A549 (cell line): ENCODE measurements around the gene TREX2. TPM values are rescaled to one million over a fixed set of nuclear protein-coding genes. Genes with fewer than 3 reads are reported as not detected.

Experiments
- ATAC-seq, 2 experiments: fragments of 200-7000 bp in 1 of 2; fragments of >200 bp in 1 of 2; cut with Nextera tagmentation in 1 of 2; cut with Tn5 transposase in 1 of 2; 3 replicates each; pipeline versions ENCODE4 v1.8.0 to v1.9.1; 2018 to 2020; ENCODE audit warnings: mild to moderate bottlenecking in 1 of 2, moderate library complexity in 1 of 2
- CTCF ChIA-PET: fragments of 300-600 bp; sonication (Branson Sonifier 250); formaldehyde crosslinking; extraction: SDS; loops from one replicate; lab custom pipeline; 2021; ENCODE audit warnings: antibody characterized with exemption, inconsistent platforms; lab: Yijun Ruan, JAX
- POLR2A ChIA-PET: fragments of 350-600 bp; formaldehyde crosslinking; extraction: SDS; loops from one replicate; lab custom pipeline; 2021; ENCODE audit warnings: antibody characterized with exemption, inconsistent platforms; lab: Yijun Ruan, JAX
- DNase-seq, 2 experiments: peaks; one replicate each; pipeline versions ENCODE4 v3.0.0 to v3.0.0-alpha.2; 2011 to 2016; ENCODE audit warnings: low read depth in 1 of 2, low spot score in 1 of 2
- FAIRE-seq: peaks from 2 replicates; lab custom pipeline; 2011; peaks lifted over from hg19 to GRCh38; lab: Jason Lieb, UNC
- H3K27ac ChIP-seq, 2 experiments: fragments of >200 bp; sonication (Bioruptor Twin); formaldehyde crosslinking; 3 replicates each; pipeline ENCODE4 v1.5.1; 2016 to 2017
- H3K4me1 ChIP-seq: fragments of >200 bp; sonication (Bioruptor Twin); formaldehyde crosslinking; 3 replicates; pipeline ENCODE4 v1.6.1; 2016
- H3K4me2 ChIP-seq: fragments of >200 bp; sonication (Bioruptor Twin); formaldehyde crosslinking; 3 replicates; pipeline ENCODE4 v1.6.1; 2016
- H3K4me3 ChIP-seq: fragments of >200 bp; sonication (Bioruptor Twin); formaldehyde crosslinking; 3 replicates; pipeline ENCODE4 v1.5.1; 2016
- H3K9me3 ChIP-seq: fragments of >200 bp; sonication (Bioruptor Twin); formaldehyde crosslinking; 3 replicates; pipeline ENCODE4 v1.6.1; 2016
- CBX2 ChIP-seq: fragments of 200-600 bp; sonication (generic); IDR thresholded peaks from 2 replicates; pipeline ENCODE4 v1.6.1; 2016; ENCODE audit warnings: low read depth, mild to moderate bottlenecking, borderline replicate concordance
- CEBPB ChIP-seq, 2 experiments: fragments of >200 bp in 1 of 2; sonication (Bioruptor Twin) in 1 of 2; formaldehyde crosslinking in 1 of 2; IDR thresholded peaks; 2 replicates each; pipeline ENCODE4 v1.6.1; 2012 to 2016
- CHD2 ChIP-seq: fragments of 150-350 bp; IDR thresholded peaks from 2 replicates; pipeline ENCODE4 v1.6.1; 2014; ENCODE audit warnings: low read length; ENCODE audit not compliant: partially characterized antibody
- GATA3 ChIP-seq: IDR thresholded peaks from 2 replicates; pipeline ENCODE4 v1.6.1; 2012; ENCODE audit warnings: borderline replicate concordance
- HEYL ChIP-seq: fragments of 250-450 bp; sonication (Bioruptor Pico); IDR thresholded peaks from 2 replicates; pipeline ENCODE4 v1.8.0; 2021; ENCODE audit warnings: mild to moderate bottlenecking, moderate library complexity
- HOXB13 ChIP-seq: fragments of 250-450 bp; sonication (Bioruptor Pico); IDR thresholded peaks from 2 replicates; pipeline ENCODE4 v1.5.0; 2020; ENCODE audit warnings: low read depth, mild to moderate bottlenecking, moderate library complexity
- HOXB5 ChIP-seq: fragments of 250-450 bp; sonication (Bioruptor Pico); IDR thresholded peaks from 2 replicates; pipeline ENCODE4 v1.5.0; 2020; ENCODE audit warnings: mild to moderate bottlenecking, moderate library complexity
- JUNB ChIP-seq: fragments of >200 bp; sonication (Bioruptor Twin); formaldehyde crosslinking; IDR thresholded peaks from 2 replicates; pipeline ENCODE4 v1.6.1; 2016
- KDM5A ChIP-seq: fragments of 200-600 bp; sonication (generic); IDR thresholded peaks from 2 replicates; pipeline ENCODE4 v1.6.1; 2016; ENCODE audit warnings: antibody characterized with exemption, mild to moderate bottlenecking
- NR3C1 ChIP-seq: fragments of >200 bp; sonication (Bioruptor Twin); formaldehyde crosslinking; IDR thresholded peaks from 3 replicates; pipeline ENCODE4 v1.6.1; 2017
- POLR2AphosphoS2 ChIP-seq: conservative IDR thresholded peaks from 2 replicates; pipeline ENCODE4 v1.6.1; 2012; ENCODE audit warnings: low read length, improper control_type of control experiment, inconsistent platforms
- RAD21 ChIP-seq, 2 experiments: fragments of >200 bp in 1 of 2; sonication (Bioruptor Twin) in 1 of 2; formaldehyde crosslinking in 1 of 2; IDR thresholded peaks in 1 of 2; conservative IDR thresholded peaks in 1 of 2; 2 replicates in 1 of 2; 3 replicates in 1 of 2; pipeline ENCODE4 v1.6.1; 2012 to 2018; ENCODE audit warnings: inconsistent platforms in 1 of 2
- RCOR1 ChIP-seq: fragments of 150-350 bp; IDR thresholded peaks from 2 replicates; pipeline ENCODE4 v1.6.1; 2014; ENCODE audit warnings: antibody characterized with exemption, low read length, low read depth
- RNF2 ChIP-seq: fragments of 200-600 bp; sonication (generic); IDR thresholded peaks from 2 replicates; pipeline ENCODE4 v1.6.1; 2016; ENCODE audit warnings: low read depth, mild to moderate bottlenecking, antibody characterized with exemption, moderate library complexity, borderline replicate concordance
- SMC3 ChIP-seq: fragments of >200 bp; sonication (Bioruptor Twin); formaldehyde crosslinking; IDR thresholded peaks from 3 replicates; pipeline ENCODE4 v1.6.1; 2018; ENCODE audit warnings: inconsistent platforms
- ZC3H11A ChIP-seq: fragments of 450-650 bp; IDR thresholded peaks from 2 replicates; pipeline ENCODE4 v1.6.1; 2014; ENCODE audit warnings: antibody characterized with exemption, mild to moderate bottlenecking
- WGBS: methylation state at CpG from one replicate; pipeline ENCODE4 v1.1.6; 2017; ENCODE audit errors: missing lambda C conversion rate; 5-methylcytosine and 5-hydroxymethylcytosine counted together
- polyA plus RNA-seq, 4 experiments: library from polyadenylated mRNA; depleted of rRNA in 3 of 4; stranded (reverse); fragments of >200 nt; fragmentation: RNase III in 1 of 4; extraction: RNeasy Plus Mini Kit Qiagen cat#74134 plus additional on column Dnase treatment in 1 of 4; gene quantifications; 2 replicates in 3 of 4; 3 replicates in 1 of 4; pipeline ENCODE4 v1.2.3, GENCODE V29; 2011 to 2017
- TF ChIP-seq, protein P1 (sequence below): IDR thresholded peaks from 2 replicates; pipeline ENCODE4 v1.6.1; 2012
- TF ChIP-seq, protein P2 (sequence below): fragments of 250-450 bp; sonication (Bioruptor Pico); IDR thresholded peaks from 2 replicates; pipeline ENCODE4 v1.5.0; 2020; ENCODE audit warnings: low read depth, mild to moderate bottlenecking, moderate library complexity
- TF ChIP-seq, protein P3 (sequence below): fragments of 150-350 bp; IDR thresholded peaks from 2 replicates; pipeline ENCODE4 v1.6.1; 2014; ENCODE audit warnings: low read depth, mild to moderate bottlenecking, low read length
- TF ChIP-seq, protein P4 (sequence below): IDR thresholded peaks from 2 replicates; pipeline ENCODE4 v1.6.1; 2012; ENCODE audit warnings: low read depth, borderline replicate concordance
- TF ChIP-seq, protein P5 (sequence below): fragments of 200-600 bp; sonication (generic); IDR thresholded peaks from 2 replicates; pipeline ENCODE4 v1.6.1; 2016; ENCODE audit warnings: antibody characterized with exemption, mild to moderate bottlenecking, moderate library complexity

Gene TREX2
- polyA plus RNA-seq, 2 of the 4 experiments (the other 2 are of a cell fraction), result 0.27 to 0.99 TPM

GRCh38 chrX:153430796-153431195 lies 15.1 kb downstream of the TREX2 start (continued):
- TF ChIP-seq HOXB13 (CRISPR knock-in tag) (no peak), RAD21 (conservative IDR thresholded peaks at IDR 0.05 in 1 of 2, IDR thresholded peaks at IDR 0.05 in 1 of 2) (no peak), JUNB (no peak)

DNA sequence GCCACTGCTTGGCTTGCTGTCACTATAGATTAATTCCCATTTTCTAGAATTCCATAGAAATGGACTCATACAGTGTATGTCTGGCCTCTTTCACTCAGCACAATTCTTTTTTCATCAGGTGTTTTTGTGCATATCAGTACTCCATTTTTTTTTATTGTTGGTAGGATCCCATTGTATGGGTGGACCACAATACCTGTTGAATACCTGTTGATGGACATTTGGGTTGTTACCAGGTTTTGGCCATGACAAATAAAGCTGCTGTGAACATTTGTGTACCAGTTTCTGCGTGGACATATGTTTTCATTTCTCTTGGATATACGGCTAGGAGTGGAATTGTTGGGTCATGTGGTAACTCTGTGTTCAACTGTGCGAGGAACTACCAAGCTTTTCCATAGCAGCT lies 19.7 kb downstream of the TREX2 start:
- TF ChIP-seq NR3C1 (no peak), GATA3 (no peak)
- TF ChIP-seq, all 56 proteins: peak for 0

GRCh38 chrX:153423652-153424051 lies 22.2 kb downstream of the TREX2 start:
- CTCF ChIA-PET, result no interaction called here
- WGBS, result 69% methylated on average over 7 of the region's 8 CpGs
- Histone ChIP-seq H3K27ac (no peak overlapping the region), H3K9me3 (no peaks in the 10 kb centered on the region), H3K4me3 (no peak overlapping the region), H3K4me2 (no peak overlapping the region), H3K4me1 (no peaks in the 10 kb centered on the region)
- no peak for FAIRE-seq
- POLR2A ChIA-PET, result no interaction called here
- DNase-seq, result no peak
- ATAC-seq, result no peak
- TF ChIP-seq, protein P1, sequence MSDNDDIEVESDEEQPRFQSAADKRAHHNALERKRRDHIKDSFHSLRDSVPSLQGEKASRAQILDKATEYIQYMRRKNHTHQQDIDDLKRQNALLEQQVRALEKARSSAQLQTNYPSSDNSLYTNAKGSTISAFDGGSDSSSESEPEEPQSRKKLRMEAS, result no peak
- TF ChIP-seq CEBPB (IDR thresholded peaks at IDR 0.05) (no peak), CBX2 (no peak), SMC3 (no peak), RNF2 (no peak), ZC3H11A (no peak), POLR2AphosphoS2 (no peak), HOXB5 (CRISPR knock-in tag) (no peak), KDM5A (no peak), CHD2 (no peak), RCOR1 (no peak), HEYL (no peak)
- TF ChIP-seq, protein P2, sequence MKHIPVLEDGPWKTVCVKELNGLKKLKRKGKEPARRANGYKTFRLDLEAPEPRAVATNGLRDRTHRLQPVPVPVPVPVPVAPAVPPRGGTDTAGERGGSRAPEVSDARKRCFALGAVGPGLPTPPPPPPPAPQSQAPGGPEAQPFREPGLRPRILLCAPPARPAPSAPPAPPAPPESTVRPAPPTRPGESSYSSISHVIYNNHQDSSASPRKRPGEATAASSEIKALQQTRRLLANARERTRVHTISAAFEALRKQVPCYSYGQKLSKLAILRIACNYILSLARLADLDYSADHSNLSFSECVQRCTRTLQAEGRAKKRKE (CRISPR knock-in tag), result no peak
- TF ChIP-seq, protein P3, sequence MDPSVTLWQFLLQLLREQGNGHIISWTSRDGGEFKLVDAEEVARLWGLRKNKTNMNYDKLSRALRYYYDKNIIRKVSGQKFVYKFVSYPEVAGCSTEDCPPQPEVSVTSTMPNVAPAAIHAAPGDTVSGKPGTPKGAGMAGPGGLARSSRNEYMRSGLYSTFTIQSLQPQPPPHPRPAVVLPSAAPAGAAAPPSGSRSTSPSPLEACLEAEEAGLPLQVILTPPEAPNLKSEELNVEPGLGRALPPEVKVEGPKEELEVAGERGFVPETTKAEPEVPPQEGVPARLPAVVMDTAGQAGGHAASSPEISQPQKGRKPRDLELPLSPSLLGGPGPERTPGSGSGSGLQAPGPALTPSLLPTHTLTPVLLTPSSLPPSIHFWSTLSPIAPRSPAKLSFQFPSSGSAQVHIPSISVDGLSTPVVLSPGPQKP, result no peak
- TF ChIP-seq, protein P4, sequence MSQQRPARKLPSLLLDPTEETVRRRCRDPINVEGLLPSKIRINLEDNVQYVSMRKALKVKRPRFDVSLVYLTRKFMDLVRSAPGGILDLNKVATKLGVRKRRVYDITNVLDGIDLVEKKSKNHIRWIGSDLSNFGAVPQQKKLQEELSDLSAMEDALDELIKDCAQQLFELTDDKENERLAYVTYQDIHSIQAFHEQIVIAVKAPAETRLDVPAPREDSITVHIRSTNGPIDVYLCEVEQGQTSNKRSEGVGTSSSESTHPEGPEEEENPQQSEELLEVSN, result no peak
- TF ChIP-seq, protein P5, sequence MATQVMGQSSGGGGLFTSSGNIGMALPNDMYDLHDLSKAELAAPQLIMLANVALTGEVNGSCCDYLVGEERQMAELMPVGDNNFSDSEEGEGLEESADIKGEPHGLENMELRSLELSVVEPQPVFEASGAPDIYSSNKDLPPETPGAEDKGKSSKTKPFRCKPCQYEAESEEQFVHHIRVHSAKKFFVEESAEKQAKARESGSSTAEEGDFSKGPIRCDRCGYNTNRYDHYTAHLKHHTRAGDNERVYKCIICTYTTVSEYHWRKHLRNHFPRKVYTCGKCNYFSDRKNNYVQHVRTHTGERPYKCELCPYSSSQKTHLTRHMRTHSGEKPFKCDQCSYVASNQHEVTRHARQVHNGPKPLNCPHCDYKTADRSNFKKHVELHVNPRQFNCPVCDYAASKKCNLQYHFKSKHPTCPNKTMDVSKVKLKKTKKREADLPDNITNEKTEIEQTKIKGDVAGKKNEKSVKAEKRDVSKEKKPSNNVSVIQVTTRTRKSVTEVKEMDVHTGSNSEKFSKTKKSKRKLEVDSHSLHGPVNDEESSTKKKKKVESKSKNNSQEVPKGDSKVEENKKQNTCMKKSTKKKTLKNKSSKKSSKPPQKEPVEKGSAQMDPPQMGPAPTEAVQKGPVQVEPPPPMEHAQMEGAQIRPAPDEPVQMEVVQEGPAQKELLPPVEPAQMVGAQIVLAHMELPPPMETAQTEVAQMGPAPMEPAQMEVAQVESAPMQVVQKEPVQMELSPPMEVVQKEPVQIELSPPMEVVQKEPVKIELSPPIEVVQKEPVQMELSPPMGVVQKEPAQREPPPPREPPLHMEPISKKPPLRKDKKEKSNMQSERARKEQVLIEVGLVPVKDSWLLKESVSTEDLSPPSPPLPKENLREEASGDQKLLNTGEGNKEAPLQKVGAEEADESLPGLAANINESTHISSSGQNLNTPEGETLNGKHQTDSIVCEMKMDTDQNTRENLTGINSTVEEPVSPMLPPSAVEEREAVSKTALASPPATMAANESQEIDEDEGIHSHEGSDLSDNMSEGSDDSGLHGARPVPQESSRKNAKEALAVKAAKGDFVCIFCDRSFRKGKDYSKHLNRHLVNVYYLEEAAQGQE, result no peak

More for the DNA sequence above, 19.7 kb downstream of the TREX2 start:
- H3K4me2 ChIP-seq, result no peak overlapping the region
- DNase-seq (no peak), ATAC-seq (no peak), FAIRE-seq (no peak)
- peaks cover 6% of the 10 kb centered on the region; the same call in 1 of the 3 replicates for H3K9me3 ChIP-seq
- CTCF ChIA-PET, result interaction anchor here (1.0 to 1.4 kb wide), 2 partner anchors 47 to 81 kb away, joined by 3 to 5 read pairs; no protein-coding TSS in a partner anchor
- no peak overlapping the region for H3K27ac ChIP-seq
- 50% methylated on average over 3 of the region's 3 CpGs for WGBS
- POLR2A ChIA-PET, result no interaction called here
- H3K4me1 ChIP-seq, result no peaks in the 10 kb centered on the region
- no peak overlapping the region for H3K4me3 ChIP-seq
